Heart right ventricle (tissue), 16 donors: ENCODE results near the gene SCOC. TPM values are rescaled to one million over a fixed set of nuclear protein-coding genes. Genes with fewer than 3 reads are reported as not detected.

Source experiments
- ATAC-seq, 8 donors: fragments of 200-7000 bp; cut with Tn5 transposase; one replicate each; pipeline ENCODE4 v1.9.1; 2020; ENCODE audit warnings: mild to moderate bottlenecking in 8 of 8, moderate library complexity in 8 of 8, moderate number of reproducible peaks in 1 of 8
- DNase-seq, 2 donors: peaks; one replicate each; pipeline ENCODE4 v3.0.0-alpha.2; 2020
- H3K27ac ChIP-seq, 10 donors: fragments of 200-600 bp; sonication (generic) in 2 of 10; one replicate each; pipeline versions ENCODE4 v1.5.0 to v1.8.0; 2020 to 2022; ENCODE audit warnings: mild to moderate bottlenecking in 3 of 10
- H3K27me3 ChIP-seq, 7 donors: fragments of 200-600 bp; one replicate each; pipeline ENCODE4 v1.8.0; 2021 to 2022; ENCODE audit warnings: mild to moderate bottlenecking in 2 of 7
- H3K36me3 ChIP-seq, 9 donors: fragments of 200-600 bp; sonication (generic) in 1 of 9; one replicate each; pipeline versions ENCODE4 v1.5.0 to v1.8.0; 2020 to 2022; ENCODE audit warnings: mild to moderate bottlenecking in 2 of 9
- H3K4me1 ChIP-seq, 9 donors: fragments of 200-600 bp; sonication (generic) in 1 of 9; one replicate each; pipeline versions ENCODE4 v1.5.0 to v1.8.0; 2020 to 2022; ENCODE audit warnings: mild to moderate bottlenecking in 4 of 9
- H3K4me3 ChIP-seq, 10 donors: fragments of 200-600 bp; sonication (generic) in 2 of 10; one replicate each; pipeline versions ENCODE4 v1.5.0 to v1.8.0; 2020 to 2022; ENCODE audit warnings: mild to moderate bottlenecking in 7 of 10, moderate library complexity in 2 of 10
- H3K9me3 ChIP-seq, 11 donors: fragments of 200-600 bp in 10 of 11; sonication (generic) in 2 of 11; one replicate each; pipeline versions ENCODE4 v1.5.0 to v1.8.0; 2013 to 2022; ENCODE audit warnings: mild to moderate bottlenecking in 2 of 11, control low read depth in 1 of 11, moderate library complexity in 1 of 11
- WGBS, 2 donors: extraction: QIAGEN DNeasy Blood & Tissue Kit; methylation state at CpG; one replicate each; pipeline ENCODE4 v1.1.7; 2013; ENCODE audit warnings: inconsistent platforms in 1 of 2; 5-methylcytosine and 5-hydroxymethylcytosine counted together
- intact Hi-C, 10 donors: fragments of 100-400 bp; cut with DNase I; formaldehyde crosslinking; loops; one replicate each; pipeline versions ENCODE4 v1.11.1 to v1.14.2; 2022
- polyA plus RNA-seq, 2 donors: library from polyadenylated mRNA; stranded (reverse); fragments of 200-250 nt; gene quantifications; one replicate each; pipeline ENCODE4 v1.2.3, GENCODE V29; 2013
- total RNA-seq, 10 donors: library from RNA; stranded (reverse); fragmentation: NEBNext Ultra II Directional in 3 of 10; extraction: Animal tissue kit (Norgen Biotek cat#: 25700) in 3 of 10; gene quantifications; one replicate each; pipeline versions ENCODE4 v1.2.1 to v1.2.4, GENCODE V29; 2021 to 2023
- TF ChIP-seq, protein P1 (sequence below), 9 donors: fragments of 200-600 bp; sonication (generic) in 2 of 9; IDR thresholded peaks; one replicate each; pipeline versions ENCODE4 v1.5.0 to v1.8.0; 2021 to 2022; ENCODE audit warnings: antibody characterized with exemption in 9 of 9, mild to moderate bottlenecking in 5 of 9, moderate library complexity in 1 of 9
- donor health status: Arrhythmogenic right ventricular cardiomyopathy.
- donor health status: ischemic (EF 13 %, LVEDD 7.1; RV severe dilation, severe dysfunction).
- donor health status: healthy with polysubstance abuse.
- donor health status: DM: no; HTN: yes; CAD: no.
- donor health status: DM: no; HTN: no; CAD: no.
- donor health status: ischemic (EF 25% LVEDD 6.9; RV normal size, moderate dysfunction).
- donor health status: ischemic (EF 25% LVEDD 5.7; RV mildly dilated, moderate dysfunction).
- donor health status: healthy.
- donor health status: DM: yes; HTN: yes; CAD: no.
- donor health status: Ischemic cardiomyopathy.
- donor health status: ischemic (EF 35%, LVEDD 5.7; RV mildly dilated, moderate dysfunction).
- donor health status: nonischemic (EF 11% LVEDD 7.7; RV severe dilation, severe dysfunction).
- donor health status: DM: yes; HTN: yes; CAD: no.
- donor health status: PGD.
- donor health status: ischemic (EF 29% LVEDD 5.4; RV normal size, mild dysfunction).
- donor health status: nonischemic (EF 23%, LVEDD 6.1; RV moderate dilation, normal function).

Gene SCOC
- total and polyA plus RNA-seq, 12 donors: 41.0 to 76.8 (median 66.6) TPM

DNA sequence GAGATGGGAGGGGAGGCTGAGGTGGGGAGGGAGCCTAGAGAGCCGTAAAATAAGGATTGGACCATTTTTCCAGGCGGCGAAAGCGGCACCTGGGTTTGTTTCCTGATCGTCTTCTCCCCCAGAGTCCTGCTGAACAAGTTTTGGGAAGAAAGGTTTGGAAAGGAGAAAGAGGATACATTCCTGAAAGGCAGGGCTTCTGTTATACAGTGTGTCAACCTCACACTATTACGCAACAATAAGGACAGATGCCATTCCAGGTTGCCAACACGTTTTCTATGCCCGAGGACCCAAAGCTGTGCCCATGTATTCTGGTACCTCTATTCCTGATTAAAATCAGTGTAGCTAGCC is 658 bp downstream of the SCOC start:
- no peak for DNase-seq
- ATAC-seq: peak in 1 of 8 donors; percentile 14
- Histone ChIP-seq H3K4me3 (peak overlapping the region; percentile 72 to 96 (median 85)), H3K27me3 (no peaks in the 10 kb centered on the region), H3K27ac (peak overlapping the region; percentile 84 to 97 (median 94)), H3K4me1 (peaks cover 0 to 58% (median 42%) of the 10 kb centered on the region in 9 donors), H3K9me3 (no peaks in the 10 kb centered on the region), H3K36me3 (peaks cover 0 to 4% (median 0%) of the 10 kb centered on the region in 9 donors)
- WGBS, 2 donors: 2 to 5% methylated on average over 8 of the region's 8 CpGs
- intact Hi-C loops: loop anchor here in 6 of 10 donors (5.0 to 10.0 kb wide), 5 partner anchors 53 to 383 kb away; partner anchors contain the start of genes ELMOD2 (in 3 of the 6), TBC1D9 (in 2 of the 6) and CLGN (in 1 of the 6)
- TF ChIP-seq, protein P1, sequence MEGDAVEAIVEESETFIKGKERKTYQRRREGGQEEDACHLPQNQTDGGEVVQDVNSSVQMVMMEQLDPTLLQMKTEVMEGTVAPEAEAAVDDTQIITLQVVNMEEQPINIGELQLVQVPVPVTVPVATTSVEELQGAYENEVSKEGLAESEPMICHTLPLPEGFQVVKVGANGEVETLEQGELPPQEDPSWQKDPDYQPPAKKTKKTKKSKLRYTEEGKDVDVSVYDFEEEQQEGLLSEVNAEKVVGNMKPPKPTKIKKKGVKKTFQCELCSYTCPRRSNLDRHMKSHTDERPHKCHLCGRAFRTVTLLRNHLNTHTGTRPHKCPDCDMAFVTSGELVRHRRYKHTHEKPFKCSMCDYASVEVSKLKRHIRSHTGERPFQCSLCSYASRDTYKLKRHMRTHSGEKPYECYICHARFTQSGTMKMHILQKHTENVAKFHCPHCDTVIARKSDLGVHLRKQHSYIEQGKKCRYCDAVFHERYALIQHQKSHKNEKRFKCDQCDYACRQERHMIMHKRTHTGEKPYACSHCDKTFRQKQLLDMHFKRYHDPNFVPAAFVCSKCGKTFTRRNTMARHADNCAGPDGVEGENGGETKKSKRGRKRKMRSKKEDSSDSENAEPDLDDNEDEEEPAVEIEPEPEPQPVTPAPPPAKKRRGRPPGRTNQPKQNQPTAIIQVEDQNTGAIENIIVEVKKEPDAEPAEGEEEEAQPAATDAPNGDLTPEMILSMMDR (IDR thresholded peaks at IDR 0.05): no peak

DNA sequence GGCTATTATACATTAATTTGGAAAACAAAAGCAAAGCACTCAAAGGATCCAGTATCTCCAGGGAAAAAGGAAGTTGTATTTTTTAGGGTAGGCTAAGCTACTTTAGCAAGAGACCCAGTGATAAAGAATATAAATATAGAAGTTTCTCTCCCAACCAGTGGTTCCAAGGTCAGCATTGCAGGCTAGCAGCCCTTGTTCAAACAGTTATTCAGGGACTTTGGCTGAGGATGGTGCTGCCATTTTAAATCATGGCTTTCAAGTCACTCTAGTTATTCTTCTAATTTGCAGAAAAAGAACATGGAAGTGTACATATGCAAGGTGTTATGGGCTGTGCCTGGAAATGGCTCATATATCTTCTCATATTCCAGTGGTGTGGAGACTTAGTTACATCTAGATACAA is 9.3 kb downstream of the SCOC start:
- H3K27me3 ChIP-seq: no peaks in the 10 kb centered on the region
- intact Hi-C loops: loop anchor here in 1 of 10 donors (10.0 kb wide), 1 partner anchor 142 kb away; the partner anchor contains the start of gene ELMOD2
- TF ChIP-seq, protein P1 (IDR thresholded peaks at IDR 0.05): no peak
- H3K4me1 ChIP-seq: peaks cover 0 to 22% (median 12%) of the 10 kb centered on the region in 9 donors
- peaks cover 0 to 45% (median 8%) of the 10 kb centered on the region in 9 donors for H3K36me3 ChIP-seq
- peak overlapping the region in 1 of 10 donors; percentile 11 for H3K27ac ChIP-seq
- no peak overlapping the region for H3K4me3 ChIP-seq
- DNase-seq (no peak), ATAC-seq (no peak)
- H3K9me3 ChIP-seq: no peaks in the 10 kb centered on the region

DNA sequence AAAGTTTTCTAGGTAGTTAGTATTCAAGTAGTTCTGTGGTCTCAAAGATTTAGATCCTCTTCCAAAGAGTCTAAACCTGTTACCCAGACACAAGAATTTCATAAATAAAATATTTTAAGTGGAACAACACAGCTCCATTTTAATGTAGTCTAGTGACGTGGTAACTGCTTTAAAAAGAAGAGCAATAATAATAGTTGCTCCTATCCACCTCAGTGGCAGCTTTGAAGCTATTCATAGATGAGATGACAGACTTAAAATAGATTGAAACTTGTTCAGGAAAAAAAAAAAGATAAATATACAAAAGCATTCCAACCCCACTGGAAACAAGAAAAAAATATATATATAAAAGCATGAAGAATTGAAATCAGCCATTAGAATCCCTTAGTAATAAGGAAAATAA is 14.6 kb downstream of the SCOC start:
- peaks cover 0 to 11% (median 0%) of the 10 kb centered on the region in 9 donors for H3K4me1 ChIP-seq
- 43 to 63% methylated on average over 1 of the region's 1 CpG for WGBS, 2 donors
- no peak overlapping the region for H3K4me3 ChIP-seq
- H3K27me3 ChIP-seq: no peaks in the 10 kb centered on the region
- ATAC-seq: peak in 5 of 8 donors; percentile 45 to 84 (median 59)
- peaks cover 0 to 5% (median 0%) of the 10 kb centered on the region in 9 donors for H3K36me3 ChIP-seq
- no peaks in the 10 kb centered on the region for H3K9me3 ChIP-seq
- TF ChIP-seq, protein P1 (IDR thresholded peaks at IDR 0.05): no peak
- no peak for DNase-seq
- H3K27ac ChIP-seq: peak overlapping the region in 2 of 10 donors; percentile 4 to 6
- intact Hi-C loops: loop anchor here in 2 of 10 donors (5.0 to 10.0 kb wide), 2 partner anchors 34 to 137 kb away; partner anchors contain the start of gene ELMOD2 (in 1 of the 2)

DNA sequence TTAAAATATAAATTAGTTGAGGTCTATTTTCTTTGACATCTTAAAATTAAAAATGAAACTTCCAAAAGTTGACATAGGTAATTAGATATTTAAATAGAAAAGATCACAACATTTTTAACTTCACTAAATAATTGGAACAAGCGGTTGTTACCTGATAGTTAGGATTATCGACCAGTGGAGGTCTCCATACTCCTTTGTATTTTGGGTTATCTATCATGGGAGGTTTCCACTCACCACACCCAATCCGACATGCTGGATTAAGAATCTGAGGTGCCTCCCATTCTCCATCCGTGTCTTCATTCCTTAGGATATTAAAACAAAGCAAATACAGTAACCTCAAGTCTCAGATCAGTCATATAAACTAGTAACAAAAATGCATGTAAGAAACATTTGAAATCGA is 22.2 kb downstream of the SCOC start:
- Histone ChIP-seq H3K27me3 (no peaks in the 10 kb centered on the region), H3K4me1 (no peaks in the 10 kb centered on the region), H3K4me3 (no peak overlapping the region), H3K9me3 (no peaks in the 10 kb centered on the region), H3K27ac (no peak overlapping the region), H3K36me3 (peaks cover 0 to 10% (median 0%) of the 10 kb centered on the region in 9 donors)
- ATAC-seq: no peak
- intact Hi-C loops: loop anchor here in 1 of 10 donors (5.0 kb wide), 1 partner anchor 48 kb away; no protein-coding TSS in a partner anchor
- no peak for DNase-seq
- TF ChIP-seq, protein P1 (IDR thresholded peaks at IDR 0.05): no peak
- 67 to 77% methylated on average over 5 of the region's 5 CpGs for WGBS, 2 donors
